Measurements from ENCODE around the gene PTGES3.

PTGES3 gene

DNA sequence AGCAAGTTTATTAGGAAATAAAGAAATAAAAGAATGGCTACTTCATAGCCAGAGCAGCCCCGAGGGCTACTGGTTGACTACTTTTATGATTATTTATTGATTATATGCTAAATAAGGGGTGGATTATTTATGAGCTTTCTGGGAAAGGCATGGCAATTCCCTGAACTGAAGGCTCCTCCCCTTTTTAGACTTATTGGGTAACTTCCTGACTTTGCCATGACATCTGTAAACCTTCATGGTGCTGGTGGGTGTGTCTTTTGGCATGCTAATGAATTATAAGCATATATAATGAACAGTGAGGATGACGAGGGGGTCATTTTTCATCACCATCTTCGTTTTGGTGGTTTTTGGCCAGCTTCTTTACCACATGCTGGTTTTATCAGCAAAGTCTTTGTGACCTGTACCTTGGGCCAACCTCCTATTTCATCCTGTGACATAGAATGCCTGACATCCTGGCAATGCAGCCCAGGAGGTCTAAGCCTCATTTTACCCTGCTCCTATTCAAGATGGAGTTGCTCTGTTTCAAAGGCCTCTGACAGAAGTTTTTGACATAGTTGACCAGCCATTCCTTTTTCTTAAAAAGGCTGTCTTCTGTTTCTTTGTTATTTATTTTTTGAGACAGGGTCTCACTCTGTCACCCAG is 11.1 kb upstream of the PTGES3 start:
- Histone ChIP-seq H3F3A (ENCODE audit: insufficient read depth, low read length) (no peaks in the 10 kb centered on the region), H3K4me1 (ENCODE audit: insufficient read depth, low read length, severe bottlenecking) (peaks cover 16% of the 10 kb centered on the region), H4K20me1 (ENCODE audit: insufficient read depth, low read length) (no peaks in the 10 kb centered on the region), H3K27ac (ENCODE audit: low read depth, low read length, poor library complexity, severe bottlenecking) (no peak overlapping the region), H3K79me2 (ENCODE audit: insufficient read depth, low read length) (no peaks in the 10 kb centered on the region), H3K9me3 (ENCODE audit: low read length) (no peaks in the 10 kb centered on the region), H3K4me2 (ENCODE audit: low read length) (no peak overlapping the region), H3K9ac (ENCODE audit: low read length) (no peak overlapping the region), H2AFZ (ENCODE audit: low read length) (no peak overlapping the region), H3K27me3 (ENCODE audit: insufficient read depth, low read length) (no peaks in the 10 kb centered on the region), H3K36me3 (ENCODE audit: insufficient read depth, low read length) (no peaks in the 10 kb centered on the region), H3K9me2 (ENCODE audit: low read depth, low read length) (no peaks in the 10 kb centered on the region), H3K4me3 (ENCODE audit: low read depth, low read length, poor library complexity, severe bottlenecking) (no peak overlapping the region)
- TF ChIP-seq, protein P1, sequence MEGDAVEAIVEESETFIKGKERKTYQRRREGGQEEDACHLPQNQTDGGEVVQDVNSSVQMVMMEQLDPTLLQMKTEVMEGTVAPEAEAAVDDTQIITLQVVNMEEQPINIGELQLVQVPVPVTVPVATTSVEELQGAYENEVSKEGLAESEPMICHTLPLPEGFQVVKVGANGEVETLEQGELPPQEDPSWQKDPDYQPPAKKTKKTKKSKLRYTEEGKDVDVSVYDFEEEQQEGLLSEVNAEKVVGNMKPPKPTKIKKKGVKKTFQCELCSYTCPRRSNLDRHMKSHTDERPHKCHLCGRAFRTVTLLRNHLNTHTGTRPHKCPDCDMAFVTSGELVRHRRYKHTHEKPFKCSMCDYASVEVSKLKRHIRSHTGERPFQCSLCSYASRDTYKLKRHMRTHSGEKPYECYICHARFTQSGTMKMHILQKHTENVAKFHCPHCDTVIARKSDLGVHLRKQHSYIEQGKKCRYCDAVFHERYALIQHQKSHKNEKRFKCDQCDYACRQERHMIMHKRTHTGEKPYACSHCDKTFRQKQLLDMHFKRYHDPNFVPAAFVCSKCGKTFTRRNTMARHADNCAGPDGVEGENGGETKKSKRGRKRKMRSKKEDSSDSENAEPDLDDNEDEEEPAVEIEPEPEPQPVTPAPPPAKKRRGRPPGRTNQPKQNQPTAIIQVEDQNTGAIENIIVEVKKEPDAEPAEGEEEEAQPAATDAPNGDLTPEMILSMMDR (IDR thresholded peaks at IDR 0.05; ENCODE audit: low read length): no peak

DNA sequence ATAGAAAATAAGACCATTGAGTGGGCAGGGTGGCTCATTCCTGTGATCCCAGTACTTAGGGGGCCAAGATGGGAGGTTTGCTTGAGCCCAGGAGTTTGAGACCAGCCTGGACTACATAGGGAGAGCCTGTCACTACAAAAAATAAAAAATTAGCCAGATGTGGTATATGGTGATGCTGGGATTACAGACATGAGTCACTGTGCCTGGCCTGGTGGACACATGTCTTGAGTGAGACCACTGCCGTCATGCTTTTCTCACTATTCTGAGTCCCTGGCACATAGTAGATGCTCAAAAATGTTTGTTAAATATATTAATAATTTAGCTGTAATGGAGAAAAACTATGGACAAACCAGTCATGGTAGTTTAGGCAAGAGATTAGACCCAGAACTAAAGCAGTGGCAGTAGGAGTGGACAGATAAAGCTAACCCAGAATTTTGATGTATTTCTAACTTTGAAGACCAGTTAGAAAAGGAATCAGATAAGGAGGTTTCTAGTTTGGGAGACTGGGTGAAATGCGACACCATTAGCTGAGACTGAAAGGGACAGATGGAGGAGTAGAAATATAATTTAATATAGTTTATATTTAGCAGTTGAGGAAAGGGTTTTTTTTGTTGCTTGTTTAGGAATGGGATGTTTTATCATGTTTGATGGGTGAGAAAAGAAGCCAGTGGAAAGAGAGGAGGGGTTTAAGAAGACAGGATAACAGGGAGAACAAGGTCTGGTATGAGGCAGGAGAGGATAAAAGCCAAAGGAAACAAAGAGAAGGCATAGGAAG is 7.4 kb upstream of the PTGES3 start:
- no peak overlapping the region for H3K4me3 ChIP-seq (ENCODE audit: low read depth, low read length, poor library complexity, severe bottlenecking)
- H3F3A ChIP-seq (ENCODE audit: insufficient read depth, low read length): no peaks in the 10 kb centered on the region
- no peaks in the 10 kb centered on the region for H3K79me2 ChIP-seq (ENCODE audit: insufficient read depth, low read length)
- H3K4me2 ChIP-seq (ENCODE audit: low read length): no peak overlapping the region
- H3K9me3 ChIP-seq (ENCODE audit: low read length): no peaks in the 10 kb centered on the region
- H3K9ac ChIP-seq (ENCODE audit: low read length): no peak overlapping the region
- H2AFZ ChIP-seq (ENCODE audit: low read length): no peak overlapping the region
- no peak overlapping the region for H3K27ac ChIP-seq (ENCODE audit: low read depth, low read length, poor library complexity, severe bottlenecking)
- no peak for TF ChIP-seq EZH2 (IDR thresholded peaks at IDR 0.05; ENCODE audit: borderline replicate concordance, low read length)
- TF ChIP-seq, protein P1 (IDR thresholded peaks at IDR 0.05; ENCODE audit: low read length): no peak
- no peaks in the 10 kb centered on the region for H3K9me2 ChIP-seq (ENCODE audit: low read depth, low read length)
- peaks cover 3% of the 10 kb centered on the region for H3K4me1 ChIP-seq (ENCODE audit: insufficient read depth, low read length, severe bottlenecking)
- H3K27me3 ChIP-seq (ENCODE audit: insufficient read depth, low read length): no peaks in the 10 kb centered on the region
- H4K20me1 ChIP-seq (ENCODE audit: insufficient read depth, low read length): no peaks in the 10 kb centered on the region
- no peaks in the 10 kb centered on the region for H3K36me3 ChIP-seq (ENCODE audit: insufficient read depth, low read length)

DNA sequence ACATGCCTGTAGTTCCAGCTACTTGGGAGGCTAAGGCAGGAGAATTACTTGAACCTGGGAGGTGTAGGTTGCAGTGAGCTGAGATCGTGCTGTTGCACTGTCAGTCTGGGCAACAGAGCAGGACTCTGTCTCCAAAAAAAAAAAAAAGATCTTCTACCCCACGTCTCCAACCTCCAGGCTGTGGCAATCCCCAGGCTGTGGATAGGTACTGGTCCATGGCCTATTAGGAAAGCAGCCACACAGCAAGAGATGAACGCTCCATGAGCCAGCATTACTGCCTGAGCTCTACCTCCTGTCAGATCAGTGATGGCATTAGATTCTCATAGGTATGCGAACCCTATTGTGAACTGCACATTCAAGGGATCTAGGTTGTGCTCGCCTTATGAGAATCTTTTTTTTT is 6.1 kb upstream of the PTGES3 start:
- H3K4me2 ChIP-seq (ENCODE audit: low read length): no peak overlapping the region
- H3K9me3 ChIP-seq (ENCODE audit: low read length): no peaks in the 10 kb centered on the region
- no peaks in the 10 kb centered on the region for H3K79me2 ChIP-seq (ENCODE audit: insufficient read depth, low read length)
- H3K27me3 ChIP-seq (ENCODE audit: insufficient read depth, low read length): no peaks in the 10 kb centered on the region
- no peak overlapping the region for H3K27ac ChIP-seq (ENCODE audit: low read depth, low read length, poor library complexity, severe bottlenecking)
- no peak overlapping the region for H3K9ac ChIP-seq (ENCODE audit: low read length)
- TF ChIP-seq EZH2 (IDR thresholded peaks at IDR 0.05; ENCODE audit: borderline replicate concordance, low read length): no peak
- TF ChIP-seq, protein P1 (IDR thresholded peaks at IDR 0.05; ENCODE audit: low read length): no peak
- H2AFZ ChIP-seq (ENCODE audit: low read length): no peak overlapping the region
- H4K20me1 ChIP-seq (ENCODE audit: insufficient read depth, low read length): no peaks in the 10 kb centered on the region
- peaks cover 6% of the 10 kb centered on the region for H3K4me1 ChIP-seq (ENCODE audit: insufficient read depth, low read length, severe bottlenecking)
- H3K4me3 ChIP-seq (ENCODE audit: low read depth, low read length, poor library complexity, severe bottlenecking): no peak overlapping the region
- no peaks in the 10 kb centered on the region for H3K9me2 ChIP-seq (ENCODE audit: low read depth, low read length)
- no peaks in the 10 kb centered on the region for H3K36me3 ChIP-seq (ENCODE audit: insufficient read depth, low read length)
- H3F3A ChIP-seq (ENCODE audit: insufficient read depth, low read length): no peaks in the 10 kb centered on the region

Data from OCI-LY1 (cell line).